ENCODE results near the gene UNC13C.

Gene UNC13C

DNA sequence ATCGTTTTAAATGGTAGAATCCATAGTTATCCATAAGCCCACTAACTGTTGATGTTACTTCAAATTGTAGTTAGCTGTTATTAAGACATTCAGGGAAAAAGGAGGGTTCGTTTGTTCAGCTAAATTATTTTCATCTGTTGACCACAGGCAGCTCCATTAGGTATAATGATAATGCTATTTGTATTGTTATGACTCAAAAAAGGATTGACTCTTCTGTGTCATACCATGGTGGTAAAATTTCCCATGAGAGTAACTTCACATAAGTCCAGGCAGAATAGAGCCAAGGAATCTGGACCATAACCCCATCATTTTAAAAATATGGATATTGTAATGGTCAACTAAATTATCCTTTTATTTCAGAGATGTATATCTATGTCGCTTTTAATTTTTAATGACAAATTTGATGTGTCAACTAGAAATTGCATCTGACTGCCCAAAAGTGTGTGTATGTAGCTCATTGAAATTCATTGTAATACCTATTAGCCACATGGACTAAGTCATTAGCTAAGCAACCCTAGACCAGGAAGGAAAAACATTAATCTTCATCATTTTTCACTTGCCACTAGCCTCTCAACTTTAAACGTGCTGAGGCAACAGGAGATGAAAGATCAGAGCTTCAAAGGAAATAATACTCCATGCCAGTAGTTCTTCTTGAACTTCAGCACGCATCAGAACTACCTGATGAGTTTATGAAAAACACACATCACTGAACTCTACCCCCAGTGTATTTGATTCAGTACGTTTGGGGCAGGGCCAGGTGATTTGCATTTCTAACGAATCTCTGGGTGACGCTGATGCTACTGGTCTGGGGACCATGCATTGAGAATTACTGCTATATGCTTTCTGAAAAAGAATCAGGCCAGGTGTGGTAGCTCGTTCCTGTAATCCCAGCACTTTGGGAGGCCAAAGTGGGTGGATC, 537.7 kb downstream of the UNC13C start:
- H3K4me1 ChIP-seq (ENCODE audit: control insufficient read depth, insufficient read depth, low read length, unreplicated experiment): no peaks in the 10 kb centered on the region
- H3K36me3 ChIP-seq (ENCODE audit: insufficient read depth, low read length): no peaks in the 10 kb centered on the region
- H3K27me3 ChIP-seq (ENCODE audit: insufficient read depth, low read length): no peaks in the 10 kb centered on the region
- H3K79me2 ChIP-seq (ENCODE audit: control insufficient read depth, insufficient read depth, low read length, unreplicated experiment): no peaks in the 10 kb centered on the region
- no peak overlapping the region for H3K27ac ChIP-seq (ENCODE audit: low read depth, low read length)
- H3K4me3 ChIP-seq (ENCODE audit: low read depth, low read length): no peak overlapping the region
- H2AFZ ChIP-seq (ENCODE audit: low read length, unreplicated experiment): no peak overlapping the region

DNA sequence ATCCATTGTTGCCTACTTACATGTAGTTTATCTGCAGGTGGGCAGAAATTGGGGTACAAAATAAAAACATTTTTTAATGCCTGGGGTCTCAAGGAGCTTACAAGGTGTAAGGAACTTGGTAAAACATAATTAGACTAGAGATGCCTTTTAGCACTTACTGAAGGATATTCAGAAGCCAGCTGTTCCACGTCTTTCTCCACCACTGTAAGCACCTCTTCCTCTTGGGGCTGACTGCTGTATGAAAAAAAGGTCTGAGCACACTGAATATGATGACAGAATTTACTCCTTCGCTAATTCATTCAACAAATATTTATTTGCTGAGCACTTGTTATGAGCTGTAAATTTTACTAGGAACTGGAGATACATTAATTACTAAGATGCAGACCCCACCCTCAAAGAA, 539.1 kb downstream of the UNC13C start:
- Histone ChIP-seq H3K4me1 (ENCODE audit: control insufficient read depth, insufficient read depth, low read length, unreplicated experiment) (no peaks in the 10 kb centered on the region), H3K79me2 (ENCODE audit: control insufficient read depth, insufficient read depth, low read length, unreplicated experiment) (no peaks in the 10 kb centered on the region)

GRCh38 chr15:54518156-54518882, 540.1 kb downstream of the UNC13C start:
- no peak overlapping the region for H3K4me3 ChIP-seq (ENCODE audit: low read depth, low read length)
- no peak overlapping the region for H3K27ac ChIP-seq (ENCODE audit: low read depth, low read length)
- no peaks in the 10 kb centered on the region for H3K79me2 ChIP-seq (ENCODE audit: control insufficient read depth, insufficient read depth, low read length, unreplicated experiment)
- H2AFZ ChIP-seq (ENCODE audit: low read length, unreplicated experiment): no peak overlapping the region
- no peaks in the 10 kb centered on the region for H3K36me3 ChIP-seq (ENCODE audit: insufficient read depth, low read length)
- H3K27me3 ChIP-seq (ENCODE audit: insufficient read depth, low read length): no peaks in the 10 kb centered on the region
- no peaks in the 10 kb centered on the region for H3K4me1 ChIP-seq (ENCODE audit: control insufficient read depth, insufficient read depth, low read length, unreplicated experiment)

More for the DNA sequence above, 539.1 kb downstream of the UNC13C start:
- no peaks in the 10 kb centered on the region for H3K27me3 ChIP-seq (ENCODE audit: insufficient read depth, low read length)
- no peak overlapping the region for H3K27ac ChIP-seq (ENCODE audit: low read depth, low read length)
- no peak overlapping the region for H3K4me3 ChIP-seq (ENCODE audit: low read depth, low read length)
- no peak overlapping the region for H2AFZ ChIP-seq (ENCODE audit: low read length, unreplicated experiment)
- H3K36me3 ChIP-seq (ENCODE audit: insufficient read depth, low read length): no peaks in the 10 kb centered on the region

DNA sequence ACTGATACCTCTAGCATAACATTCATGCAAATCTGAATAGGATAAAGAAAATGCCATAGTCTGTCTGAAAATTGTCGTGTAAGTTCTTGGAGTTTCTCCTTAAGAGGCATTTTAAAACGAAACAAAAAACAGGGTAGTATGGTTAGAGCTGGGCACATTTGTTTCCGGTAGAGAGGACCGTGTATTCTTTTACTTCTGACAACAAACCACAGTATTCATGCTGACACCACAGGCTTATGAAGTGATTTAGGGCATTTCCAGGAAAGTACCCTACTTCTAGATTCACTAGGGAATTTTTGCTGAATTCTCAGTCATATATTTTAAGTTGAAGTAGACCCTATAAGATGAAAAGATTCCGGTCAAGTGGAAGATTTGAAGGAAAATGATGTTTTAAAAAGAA, 541.3 kb downstream of the UNC13C start:
- no peak overlapping the region for H3K4me3 ChIP-seq (ENCODE audit: low read depth, low read length)
- no peaks in the 10 kb centered on the region for H3K79me2 ChIP-seq (ENCODE audit: control insufficient read depth, insufficient read depth, low read length, unreplicated experiment)
- no peak overlapping the region for H3K27ac ChIP-seq (ENCODE audit: low read depth, low read length)
- no peaks in the 10 kb centered on the region for H3K36me3 ChIP-seq (ENCODE audit: insufficient read depth, low read length)
- H3K4me1 ChIP-seq (ENCODE audit: control insufficient read depth, insufficient read depth, low read length, unreplicated experiment): no peaks in the 10 kb centered on the region
- no peak overlapping the region for H2AFZ ChIP-seq (ENCODE audit: low read length, unreplicated experiment)
- H3K27me3 ChIP-seq (ENCODE audit: insufficient read depth, low read length): no peaks in the 10 kb centered on the region

GRCh38 chr15:54520616-54521015, 542.4 kb downstream of the UNC13C start:
- no peak overlapping the region for H3K27ac ChIP-seq (ENCODE audit: low read depth, low read length)
- no peaks in the 10 kb centered on the region for H3K79me2 ChIP-seq (ENCODE audit: control insufficient read depth, insufficient read depth, low read length, unreplicated experiment)
- no peak overlapping the region for H3K4me3 ChIP-seq (ENCODE audit: low read depth, low read length)
- H3K4me1 ChIP-seq (ENCODE audit: control insufficient read depth, insufficient read depth, low read length, unreplicated experiment): no peaks in the 10 kb centered on the region
- H2AFZ ChIP-seq (ENCODE audit: low read length, unreplicated experiment): no peak overlapping the region
- no peaks in the 10 kb centered on the region for H3K36me3 ChIP-seq (ENCODE audit: insufficient read depth, low read length)
- H3K27me3 ChIP-seq (ENCODE audit: insufficient read depth, low read length): no peaks in the 10 kb centered on the region

DNA sequence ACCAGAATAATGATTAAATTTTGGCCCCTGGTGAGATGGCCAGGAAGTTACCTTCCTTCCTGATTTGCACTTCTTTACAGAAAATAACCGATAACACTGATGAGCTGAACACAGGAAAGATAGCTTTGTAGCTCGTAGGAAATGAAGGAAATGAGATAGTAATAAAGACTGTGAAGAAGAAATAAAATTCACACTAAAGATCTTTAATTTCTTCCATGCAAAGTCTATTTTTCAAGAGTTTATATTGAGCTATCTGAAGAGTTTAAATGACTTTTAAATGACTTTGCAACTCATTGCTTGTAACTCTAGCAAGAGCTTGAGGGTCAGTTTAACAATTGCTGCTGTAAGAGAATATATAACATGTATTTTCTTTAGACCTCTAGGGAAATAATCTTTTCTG, 543.0 kb downstream of the UNC13C start:
- no peak overlapping the region for H3K4me3 ChIP-seq (ENCODE audit: low read depth, low read length)
- no peaks in the 10 kb centered on the region for H3K27me3 ChIP-seq (ENCODE audit: insufficient read depth, low read length)
- no peak overlapping the region for H3K27ac ChIP-seq (ENCODE audit: low read depth, low read length)
- no peaks in the 10 kb centered on the region for H3K79me2 ChIP-seq (ENCODE audit: control insufficient read depth, insufficient read depth, low read length, unreplicated experiment)
- no peak overlapping the region for H2AFZ ChIP-seq (ENCODE audit: low read length, unreplicated experiment)
- no peaks in the 10 kb centered on the region for H3K4me1 ChIP-seq (ENCODE audit: control insufficient read depth, insufficient read depth, low read length, unreplicated experiment)
- H3K36me3 ChIP-seq (ENCODE audit: insufficient read depth, low read length): no peaks in the 10 kb centered on the region

- no peaks in the 10 kb centered on the region for H3K79me2 ChIP-seq (ENCODE audit: control insufficient read depth, insufficient read depth, low read length, unreplicated experiment)
- H3K27ac ChIP-seq (ENCODE audit: low read depth, low read length): no peak overlapping the region
- no peaks in the 10 kb centered on the region for H3K36me3 ChIP-seq (ENCODE audit: insufficient read depth, low read length)
- no peak overlapping the region for H2AFZ ChIP-seq (ENCODE audit: low read length, unreplicated experiment)
- no peaks in the 10 kb centered on the region for H3K4me1 ChIP-seq (ENCODE audit: control insufficient read depth, insufficient read depth, low read length, unreplicated experiment)
- H3K27me3 ChIP-seq (ENCODE audit: insufficient read depth, low read length): no peaks in the 10 kb centered on the region
- no peak overlapping the region for H3K4me3 ChIP-seq (ENCODE audit: low read depth, low read length)
These were observed 549.8 kb downstream of the UNC13C start for GRCh38 chr15:54528021-54528420.

- H3K27ac ChIP-seq (ENCODE audit: low read depth, low read length): no peak overlapping the region
- H3K4me3 ChIP-seq (ENCODE audit: low read depth, low read length): no peak overlapping the region
- H3K36me3 ChIP-seq (ENCODE audit: insufficient read depth, low read length): no peaks in the 10 kb centered on the region
- no peak overlapping the region for H2AFZ ChIP-seq (ENCODE audit: low read length, unreplicated experiment)
- H3K4me1 ChIP-seq (ENCODE audit: control insufficient read depth, insufficient read depth, low read length, unreplicated experiment): no peaks in the 10 kb centered on the region
- no peaks in the 10 kb centered on the region for H3K27me3 ChIP-seq (ENCODE audit: insufficient read depth, low read length)
- no peaks in the 10 kb centered on the region for H3K79me2 ChIP-seq (ENCODE audit: control insufficient read depth, insufficient read depth, low read length, unreplicated experiment)
These were observed 562.5 kb downstream of the UNC13C start for GRCh38 chr15:54540721-54541120.

DNA sequence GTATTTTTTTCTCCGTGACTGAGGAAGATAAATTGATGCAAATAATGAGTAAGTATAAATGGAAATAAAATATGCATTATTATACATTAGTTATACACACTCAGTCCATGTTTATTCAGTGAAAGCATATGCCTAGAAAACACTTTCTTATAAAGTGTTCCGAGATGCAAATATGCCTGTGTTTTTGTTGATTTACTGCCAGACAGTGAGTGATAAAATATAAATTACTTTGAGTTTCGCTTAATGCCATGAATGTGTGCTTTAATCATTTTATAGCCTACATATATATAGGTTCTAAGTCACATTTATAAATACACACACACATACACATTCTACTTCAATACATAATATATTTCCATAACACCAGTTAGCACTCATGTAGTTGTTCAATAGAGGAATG, 569.2 kb downstream of the UNC13C start:
- no peaks in the 10 kb centered on the region for H3K27me3 ChIP-seq (ENCODE audit: insufficient read depth, low read length)
- H3K27ac ChIP-seq (ENCODE audit: low read depth, low read length): no peak overlapping the region
- H2AFZ ChIP-seq (ENCODE audit: low read length, unreplicated experiment): no peak overlapping the region
- no peaks in the 10 kb centered on the region for H3K36me3 ChIP-seq (ENCODE audit: insufficient read depth, low read length)
- no peaks in the 10 kb centered on the region for H3K4me1 ChIP-seq (ENCODE audit: control insufficient read depth, insufficient read depth, low read length, unreplicated experiment)
- no peaks in the 10 kb centered on the region for H3K79me2 ChIP-seq (ENCODE audit: control insufficient read depth, insufficient read depth, low read length, unreplicated experiment)
- H3K4me3 ChIP-seq (ENCODE audit: low read depth, low read length): no peak overlapping the region

- Histone ChIP-seq H3K4me3 (ENCODE audit: low read depth, low read length) (no peak overlapping the region), H3K27ac (ENCODE audit: low read depth, low read length) (no peak overlapping the region), H3K79me2 (ENCODE audit: control insufficient read depth, insufficient read depth, low read length, unreplicated experiment) (no peaks in the 10 kb centered on the region), H3K27me3 (ENCODE audit: insufficient read depth, low read length) (no peaks in the 10 kb centered on the region), H3K36me3 (ENCODE audit: insufficient read depth, low read length) (no peaks in the 10 kb centered on the region), H2AFZ (ENCODE audit: low read length, unreplicated experiment) (no peak overlapping the region), H3K4me1 (ENCODE audit: control insufficient read depth, insufficient read depth, low read length, unreplicated experiment) (no peaks in the 10 kb centered on the region)
These were observed 572.7 kb downstream of the UNC13C start for GRCh38 chr15:54550954-54551353.

DNA sequence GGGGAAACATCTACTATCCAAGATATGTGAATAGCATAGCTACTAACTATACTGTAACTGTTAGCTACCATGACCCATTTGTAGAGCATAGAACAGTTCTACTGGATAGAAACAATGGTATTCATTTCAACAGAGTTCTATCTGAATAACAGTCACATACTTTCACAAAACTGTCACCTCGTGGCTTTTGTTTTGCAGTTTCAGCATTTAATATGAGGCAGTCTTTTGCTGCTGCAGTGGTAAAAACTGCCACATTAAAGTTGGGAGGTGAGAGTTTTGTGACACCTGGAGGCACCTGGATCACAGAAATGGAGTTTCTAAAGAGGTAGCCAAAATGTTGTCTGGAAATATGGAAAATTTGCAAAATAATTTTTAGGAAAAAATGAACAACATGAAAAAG, 578.0 kb downstream of the UNC13C start:
- Histone ChIP-seq H3K27ac (ENCODE audit: low read depth, low read length) (no peak overlapping the region), H3K4me1 (ENCODE audit: control insufficient read depth, insufficient read depth, low read length, unreplicated experiment) (no peaks in the 10 kb centered on the region), H2AFZ (ENCODE audit: low read length, unreplicated experiment) (no peak overlapping the region), H3K27me3 (ENCODE audit: insufficient read depth, low read length) (no peaks in the 10 kb centered on the region), H3K4me3 (ENCODE audit: low read depth, low read length) (no peak overlapping the region), H3K79me2 (ENCODE audit: control insufficient read depth, insufficient read depth, low read length, unreplicated experiment) (no peaks in the 10 kb centered on the region), H3K36me3 (ENCODE audit: insufficient read depth, low read length) (no peaks in the 10 kb centered on the region)
